Non-pigmented ciliary epithelial cell (primary cell): Measurements from ENCODE around the gene REG4.

Source experiments
- DNase-seq: peaks from one replicate; pipeline ENCODE4 v3.0.0-alpha.2; 2010; ENCODE audit warnings: low read depth

Gene REG4

DNA sequence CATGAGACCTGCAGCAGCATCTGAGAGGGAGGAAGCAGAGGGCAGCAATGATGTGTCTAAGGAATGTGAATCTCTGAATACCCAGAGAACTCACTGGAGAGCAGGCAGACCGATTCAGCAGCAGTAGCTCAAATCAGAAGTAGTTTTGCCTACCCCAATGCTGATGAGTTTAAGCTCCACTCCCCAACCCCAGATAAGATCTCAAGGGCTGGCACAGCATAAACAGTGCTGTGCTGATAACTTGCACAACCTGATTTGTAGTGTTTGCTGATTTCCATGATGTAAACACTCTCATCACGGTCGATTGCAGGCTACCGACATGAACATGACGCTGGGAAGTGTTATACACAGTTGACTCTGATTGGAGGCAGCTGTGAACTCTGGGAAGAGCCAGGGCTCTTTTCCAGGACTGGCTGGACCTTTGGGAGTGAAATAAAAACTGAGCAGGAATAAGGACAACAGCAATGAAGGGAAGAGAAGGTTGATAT, 31.3 kb downstream of the REG4 start:
- no peak for DNase-seq

- DNase-seq: no peak
Measured at GRCh38 chr1:119778886-119779560, 32.2 kb downstream of the REG4 start.

DNA sequence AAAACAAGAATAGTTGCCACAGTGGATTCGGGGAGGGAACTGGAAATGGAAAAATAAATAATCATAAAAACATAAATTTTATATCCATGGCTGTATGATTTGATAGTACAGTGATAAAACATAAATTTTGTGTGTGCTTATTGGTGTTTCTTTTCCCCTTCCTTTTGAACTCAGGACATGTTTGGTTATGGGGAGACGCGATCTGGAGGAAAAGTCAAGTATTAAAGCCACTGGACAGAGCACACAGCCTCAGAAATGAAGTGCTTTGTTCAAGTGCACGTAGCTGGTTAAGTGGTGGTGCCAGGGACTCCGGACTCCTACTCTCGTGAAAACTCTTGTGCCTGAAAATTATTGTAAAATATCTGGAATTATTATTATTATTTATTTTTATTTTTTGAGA, 32.9 kb downstream of the REG4 start:
- DNase-seq: no peak

DNA sequence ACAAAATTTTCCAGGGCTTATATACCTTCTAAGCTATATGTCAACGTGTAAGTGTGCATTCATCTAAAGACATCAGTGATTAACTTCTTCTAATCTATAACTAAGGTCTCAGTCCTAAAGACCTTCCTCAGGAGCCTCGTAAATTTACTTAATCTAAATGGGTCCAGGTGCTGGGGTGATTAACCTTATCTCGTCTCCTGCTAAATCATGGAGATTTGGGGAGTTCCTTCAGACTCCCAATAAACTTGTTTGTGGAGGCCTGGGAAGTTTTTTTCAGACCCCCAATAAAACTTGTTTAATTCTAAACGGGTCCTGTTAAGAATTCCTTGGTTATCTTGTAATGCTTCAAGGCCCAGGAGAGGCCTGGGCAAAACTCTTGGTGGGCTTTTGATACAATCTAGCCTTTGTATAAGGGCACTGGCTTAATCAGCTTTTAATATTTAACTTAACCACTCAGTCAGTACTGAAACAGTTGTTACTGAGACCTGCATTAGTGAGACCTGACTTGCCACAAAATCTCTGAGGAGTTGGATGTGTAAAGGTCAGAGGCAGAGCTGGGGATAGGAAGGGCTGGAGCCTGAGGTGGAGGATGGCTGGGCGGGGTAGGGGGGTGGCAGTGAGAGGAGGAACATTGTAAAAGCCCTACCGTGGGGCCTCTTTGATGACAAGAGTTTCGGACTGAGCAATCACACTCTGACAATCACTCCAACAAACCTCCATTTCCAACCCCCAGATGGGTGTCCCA, 36.3 kb downstream of the REG4 start:
- no peak for DNase-seq

- DNase-seq: no peak
Measured at GRCh38 chr1:119773711-119774241, 37.5 kb downstream of the REG4 start.

DNA sequence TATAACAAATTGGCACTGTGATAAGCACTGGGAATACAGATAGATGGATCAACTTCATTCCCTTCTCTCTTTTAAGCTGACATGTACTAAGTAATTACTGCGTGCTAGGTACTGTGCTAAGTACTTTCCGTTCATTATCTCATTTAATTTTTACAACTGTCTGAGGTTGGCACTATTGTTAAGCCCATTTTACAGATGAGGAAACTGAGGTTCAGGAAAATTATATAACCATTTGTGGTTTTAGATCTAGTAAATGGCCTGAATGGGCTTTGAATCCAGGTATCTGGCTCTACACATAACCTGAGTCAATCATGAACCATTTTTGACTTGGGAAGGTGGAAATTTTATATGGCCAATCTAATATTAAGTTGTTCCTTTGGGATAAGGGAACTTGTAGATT, 39.0 kb downstream of the REG4 start:
- DNase-seq: no peak

- DNase-seq: no peak
Measured at GRCh38 chr1:119771770-119772169, 39.5 kb downstream of the REG4 start.

DNA sequence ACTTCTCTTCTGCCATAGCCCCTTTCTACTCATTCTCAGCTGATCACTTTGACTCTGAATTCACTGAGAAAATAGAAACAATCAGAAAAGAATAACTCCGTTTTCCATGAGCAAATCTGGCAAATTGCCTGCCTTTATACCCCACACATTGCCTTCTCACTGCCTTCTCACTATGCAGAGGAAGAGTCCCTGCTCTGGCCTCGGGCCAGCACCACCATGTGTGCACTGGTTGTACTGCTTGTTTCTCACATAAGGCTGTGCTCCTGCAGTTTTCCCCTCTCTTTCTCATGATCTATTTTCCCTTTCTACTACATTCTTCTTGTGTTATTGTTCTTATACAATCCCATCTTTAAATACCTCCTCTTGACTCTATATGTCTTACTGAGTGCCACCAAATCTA, 40.2 kb downstream of the REG4 start:
- DNase-seq: no peak

GRCh38 chr1:119768778-119769177, 42.5 kb downstream of the REG4 start, which contains the start of gene HMGCS2:
Gene HMGCS2 (minus strand): TSS chr1:119768905. CDS start chr1:119768844, 61 bp downstream.
- no peak for DNase-seq

DNA sequence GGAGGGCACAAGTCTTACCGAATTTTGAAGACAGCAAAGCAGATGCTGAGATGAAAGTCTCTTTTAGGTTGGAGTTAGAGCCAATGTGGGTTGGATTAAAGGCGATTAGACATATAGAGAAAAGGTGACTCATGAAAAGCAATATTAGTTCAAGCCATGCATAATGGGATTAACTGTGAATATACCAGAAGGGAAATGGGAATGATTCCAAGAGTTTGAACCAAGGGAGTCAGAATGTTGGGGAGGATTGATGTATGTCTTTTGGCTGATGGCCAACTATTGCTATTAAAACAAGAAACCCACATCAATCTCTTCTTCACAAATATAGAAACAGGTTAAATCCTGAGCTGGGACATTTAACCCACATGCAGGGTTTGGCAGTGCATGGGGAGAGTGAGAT, 43.8 kb downstream of the REG4 start:
- DNase-seq: no peak

GRCh38 chr1:119766374-119766794, 44.9 kb downstream of the REG4 start:
- no peak for DNase-seq

DNA sequence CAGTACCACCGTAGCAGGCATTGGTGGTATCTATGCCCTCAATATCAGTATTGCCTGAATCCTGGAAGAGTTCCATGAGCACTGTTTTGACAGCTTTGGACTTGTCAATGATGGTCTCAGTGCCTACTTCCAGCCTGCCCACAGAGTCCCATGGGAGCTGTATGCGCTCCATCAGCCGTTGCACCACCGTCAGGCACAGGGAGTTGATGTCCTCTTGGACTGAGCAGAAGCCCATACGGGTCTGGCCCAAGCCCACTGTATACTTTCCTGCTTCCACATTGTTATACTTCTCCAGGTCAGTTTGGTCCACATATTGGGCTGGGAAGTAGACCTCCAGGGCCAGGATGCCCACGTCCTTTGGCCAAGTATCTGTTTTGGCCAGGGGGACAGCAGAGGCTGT, 47.0 kb downstream of the REG4 start:
- DNase-seq: no peak

DNA sequence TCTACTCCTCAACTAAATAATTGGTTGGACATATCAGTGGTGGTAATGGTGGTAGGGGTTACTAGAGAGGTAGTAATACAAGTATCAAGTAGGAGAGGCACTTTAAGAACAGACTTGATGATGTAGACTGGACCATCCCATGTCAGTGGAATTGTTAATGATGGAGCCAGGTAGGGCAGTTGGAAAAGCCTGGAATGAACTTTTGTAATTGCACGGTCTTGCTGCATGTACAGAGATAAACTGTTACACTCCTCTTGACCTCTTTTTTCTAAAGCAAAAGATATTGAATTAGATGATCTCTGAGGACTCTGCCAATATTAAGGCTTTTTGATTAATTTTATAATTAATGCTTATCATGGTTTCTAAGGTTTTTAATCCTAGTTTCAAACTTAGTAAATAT, 48.3 kb downstream of the REG4 start:
- DNase-seq: no peak

GRCh38 chr1:119762409-119762808, 48.9 kb downstream of the REG4 start:
- no peak for DNase-seq

- no peak for DNase-seq
Measured at GRCh38 chr1:119758584-119758983, 52.7 kb downstream of the REG4 start.

GRCh38 chr1:119752592-119752991, 58.7 kb downstream of the REG4 start:
- no peak for DNase-seq

DNA sequence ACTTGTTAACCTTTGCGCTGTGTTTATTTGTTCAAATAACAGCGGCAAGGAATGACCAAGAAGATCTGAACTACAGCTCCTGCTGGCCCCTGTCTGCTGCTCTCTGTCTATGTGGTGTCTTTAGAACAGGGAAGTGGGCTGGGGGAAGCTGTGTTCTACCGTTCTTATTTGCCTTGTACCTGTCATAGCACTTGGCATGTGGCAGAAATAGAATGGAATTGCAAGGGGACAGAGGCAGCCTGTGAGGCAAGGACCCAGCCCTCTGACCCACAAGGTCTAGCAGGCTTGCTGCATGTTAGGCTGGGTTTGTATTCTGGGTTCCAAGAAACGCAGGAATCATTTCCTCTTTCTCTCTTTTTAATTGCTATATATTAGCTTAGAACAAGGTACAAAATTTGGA, 63.2 kb downstream of the REG4 start:
- no peak for DNase-seq

- DNase-seq: no peak
Measured at GRCh38 chr1:119747451-119747850, 63.8 kb downstream of the REG4 start.

GRCh38 chr1:119745034-119745433, 66.2 kb downstream of the REG4 start:
- no peak for DNase-seq

DNA sequence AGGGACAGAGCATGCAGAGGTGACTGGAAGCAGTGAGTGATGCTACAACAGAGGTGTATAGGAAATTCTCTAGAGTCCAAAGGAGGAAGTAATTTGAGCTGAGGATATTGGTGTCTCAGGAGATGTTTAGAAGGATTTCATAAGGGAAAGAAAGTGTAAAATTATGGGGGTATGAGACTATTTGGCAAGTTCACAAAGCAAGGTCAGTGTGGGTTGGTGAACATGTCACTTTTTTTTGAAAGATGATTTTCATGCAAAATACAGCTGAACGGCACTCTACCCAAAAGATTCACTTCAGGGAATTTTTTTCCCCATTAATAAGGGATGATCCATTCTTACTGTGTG, 66.7 kb downstream of the REG4 start:
- no peak for DNase-seq
